ENCODE results near the gene CCL4. TPM values are rescaled to one million over a fixed set of nuclear protein-coding genes. Genes with fewer than 3 reads are reported as not detected.
"Not testable (repeated sequence)": the region's sequence is repeated elsewhere in the genome, so short reads cannot be mapped to it uniquely, and the experiment has no call there.

CCL4 gene
- total RNA-seq, 2 donors from 2014 or later: 5.8 to 16.5 TPM

DNA sequence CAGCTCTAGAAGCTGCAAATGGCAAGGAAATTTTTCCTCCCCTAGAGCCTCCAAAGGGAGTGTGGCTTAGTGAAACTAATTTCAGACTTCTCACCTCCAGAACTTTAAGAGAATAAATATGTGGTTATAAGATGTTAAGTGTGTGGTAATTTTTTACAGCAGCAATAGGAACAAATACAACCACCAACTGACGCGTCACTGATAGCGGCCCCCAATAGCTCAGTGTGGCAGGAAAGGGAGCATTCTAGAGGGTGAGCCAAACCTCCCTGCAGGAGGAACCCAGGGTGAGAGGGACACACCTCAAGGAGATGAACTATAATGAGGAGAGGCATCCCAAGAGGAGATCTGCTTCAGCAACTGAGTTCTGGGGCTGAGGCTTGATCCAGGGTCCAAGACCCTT is 4.0 kb downstream of the CCL4 start:
- Histone ChIP-seq H3K27me3 (replicated peaks; ENCODE audit: insufficient read depth) (no peaks in the 10 kb centered on the region), H3K27ac (no peak overlapping the region), H3K36me3 (no peaks in the 10 kb centered on the region), H3K4me1 (ENCODE audit: control insufficient read depth in 1 of 2, low read depth in 2 of 2) (no peaks in the 10 kb centered on the region), H3K4me3 (no peak overlapping the region), H3K9me3 (no peaks in the 10 kb centered on the region)
- DNase-seq (ENCODE audit: low spot score) (no peak), ATAC-seq (ENCODE audit: insufficient number of reproducible peaks, low FRiP score, low read depth) (no peak)
- TF ChIP-seq CTCF (IDR thresholded peaks at IDR 0.05): no peak

GRCh38 chr17:36108265-36108664 is 4.6 kb downstream of the CCL4 start:
- H3K27ac ChIP-seq; ATAC-seq (ENCODE audit: insufficient number of reproducible peaks, low FRiP score, low read depth); H3K4me3 ChIP-seq; H3K9me3 ChIP-seq; H3K4me1 ChIP-seq (ENCODE audit: control insufficient read depth in 1 of 2, low read depth in 2 of 2); DNase-seq (ENCODE audit: low spot score); H3K36me3 ChIP-seq; H3K27me3 ChIP-seq (replicated peaks; ENCODE audit: insufficient read depth): not testable (repeated sequence)

GRCh38 chr17:36111068-36111490 is 7.5 kb downstream of the CCL4 start:
- Histone ChIP-seq H3K9me3 (no peaks in the 10 kb centered on the region), H3K36me3 (no peaks in the 10 kb centered on the region), H3K27me3 (replicated peaks; ENCODE audit: insufficient read depth) (no peaks in the 10 kb centered on the region), H3K27ac (no peak overlapping the region), H3K4me1 (ENCODE audit: control insufficient read depth in 1 of 2, low read depth in 2 of 2) (no peaks in the 10 kb centered on the region), H3K4me3 (no peak overlapping the region)
- no peak for ATAC-seq (ENCODE audit: insufficient number of reproducible peaks, low FRiP score, low read depth)
- TF ChIP-seq CTCF (IDR thresholded peaks at IDR 0.05): no peak
- no peak for DNase-seq (ENCODE audit: low spot score)

- ATAC-seq (ENCODE audit: insufficient number of reproducible peaks, low FRiP score, low read depth): no peak
- no peak for DNase-seq (ENCODE audit: low spot score)
- no peaks in the 10 kb centered on the region for H3K9me3 ChIP-seq
- H3K27ac ChIP-seq: no peak overlapping the region
- H3K4me1 ChIP-seq (ENCODE audit: control insufficient read depth in 1 of 2, low read depth in 2 of 2): no peaks in the 10 kb centered on the region
- H3K27me3 ChIP-seq (replicated peaks; ENCODE audit: insufficient read depth): no peaks in the 10 kb centered on the region
- H3K36me3 ChIP-seq: no peaks in the 10 kb centered on the region
- H3K4me3 ChIP-seq: no peak overlapping the region
- TF ChIP-seq CTCF (IDR thresholded peaks at IDR 0.05): no peak
Measured at GRCh38 chr17:36112572-36112971, 8.9 kb downstream of the CCL4 start.

GRCh38 chr17:36113131-36113530 is 9.5 kb downstream of the CCL4 start:
- not testable (repeated sequence) for DNase-seq (ENCODE audit: low spot score); H3K27ac ChIP-seq; H3K4me3 ChIP-seq; H3K36me3 ChIP-seq; ATAC-seq (ENCODE audit: insufficient number of reproducible peaks, low FRiP score, low read depth); H3K27me3 ChIP-seq (replicated peaks; ENCODE audit: insufficient read depth); H3K4me1 ChIP-seq (ENCODE audit: control insufficient read depth in 1 of 2, low read depth in 2 of 2); H3K9me3 ChIP-seq

GRCh38 chr17:36114971-36115648 is 11.5 kb downstream of the CCL4 start:
- H3K9me3 ChIP-seq; H3K4me1 ChIP-seq (ENCODE audit: control insufficient read depth in 1 of 2, low read depth in 2 of 2); H3K36me3 ChIP-seq; H3K4me3 ChIP-seq; ATAC-seq (ENCODE audit: insufficient number of reproducible peaks, low FRiP score, low read depth); H3K27ac ChIP-seq; H3K27me3 ChIP-seq (replicated peaks; ENCODE audit: insufficient read depth); DNase-seq (ENCODE audit: low spot score): not testable (repeated sequence)

DNA sequence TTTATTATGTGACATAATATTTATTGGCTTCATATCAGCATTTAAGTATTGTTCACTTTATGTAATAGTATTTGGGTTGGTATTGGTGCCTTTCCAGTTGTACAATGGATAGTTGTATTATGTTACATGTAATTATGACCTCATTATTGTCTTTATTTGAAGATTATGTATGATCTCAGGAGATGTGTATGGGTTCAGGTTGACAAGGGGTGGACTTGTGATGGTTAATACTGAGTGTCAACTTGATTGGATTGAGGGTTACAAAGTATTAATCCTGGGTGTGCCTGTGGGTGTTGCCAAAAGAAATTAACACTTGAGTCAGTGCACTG is 12.0 kb downstream of the CCL4 start:
- DNase-seq (ENCODE audit: low spot score): not testable (repeated sequence)

More for the DNA sequence above, 12.0 kb downstream of the CCL4 start:
- not testable (repeated sequence) for H3K9me3 ChIP-seq; H3K4me3 ChIP-seq; ATAC-seq (ENCODE audit: insufficient number of reproducible peaks, low FRiP score, low read depth); H3K36me3 ChIP-seq; H3K27ac ChIP-seq; H3K27me3 ChIP-seq (replicated peaks; ENCODE audit: insufficient read depth); H3K4me1 ChIP-seq (ENCODE audit: control insufficient read depth in 1 of 2, low read depth in 2 of 2)
